A673 (cell line): Measurements from ENCODE around the gene RDH11.

Experiments used
- EZH2 ChIP-seq: fragments of 200-600 bp; sonication (generic); IDR thresholded peaks from 2 replicates; pipeline ENCODE4 v1.6.1; 2017; ENCODE audit warnings: borderline replicate concordance, low read depth, mild to moderate bottlenecking, mixed read lengths, antibody characterized with exemption, low read length; ENCODE audit not compliant: poor library complexity, severe bottlenecking
- TF ChIP-seq, protein P1 (sequence below): fragments of 300-800, 200-600 bp; sonication (generic); conservative IDR thresholded peaks from 2 replicates; pipeline ENCODE4 v1.5.1; 2017; ENCODE audit warnings: low read depth, mild to moderate bottlenecking, antibody characterized with exemption, low read length, moderate library complexity, mixed read lengths

- TF ChIP-seq, protein P1, sequence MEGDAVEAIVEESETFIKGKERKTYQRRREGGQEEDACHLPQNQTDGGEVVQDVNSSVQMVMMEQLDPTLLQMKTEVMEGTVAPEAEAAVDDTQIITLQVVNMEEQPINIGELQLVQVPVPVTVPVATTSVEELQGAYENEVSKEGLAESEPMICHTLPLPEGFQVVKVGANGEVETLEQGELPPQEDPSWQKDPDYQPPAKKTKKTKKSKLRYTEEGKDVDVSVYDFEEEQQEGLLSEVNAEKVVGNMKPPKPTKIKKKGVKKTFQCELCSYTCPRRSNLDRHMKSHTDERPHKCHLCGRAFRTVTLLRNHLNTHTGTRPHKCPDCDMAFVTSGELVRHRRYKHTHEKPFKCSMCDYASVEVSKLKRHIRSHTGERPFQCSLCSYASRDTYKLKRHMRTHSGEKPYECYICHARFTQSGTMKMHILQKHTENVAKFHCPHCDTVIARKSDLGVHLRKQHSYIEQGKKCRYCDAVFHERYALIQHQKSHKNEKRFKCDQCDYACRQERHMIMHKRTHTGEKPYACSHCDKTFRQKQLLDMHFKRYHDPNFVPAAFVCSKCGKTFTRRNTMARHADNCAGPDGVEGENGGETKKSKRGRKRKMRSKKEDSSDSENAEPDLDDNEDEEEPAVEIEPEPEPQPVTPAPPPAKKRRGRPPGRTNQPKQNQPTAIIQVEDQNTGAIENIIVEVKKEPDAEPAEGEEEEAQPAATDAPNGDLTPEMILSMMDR, result no peak
- TF ChIP-seq EZH2, result no peak
These were observed 27.0 kb downstream of the RDH11 start for GRCh38 chr14:67668559-67668958.
